Skin of body (tissue), 2 donors: ENCODE results near the gene PCP4. TPM values are rescaled to one million over a fixed set of nuclear protein-coding genes. Genes with fewer than 3 reads are reported as not detected.
"Not testable (repeated sequence)": the region's sequence is repeated elsewhere in the genome, so short reads cannot be mapped to it uniquely, and the experiment has no call there.

Experiments used
- DNase-seq: peaks from one replicate; lab custom pipeline; 2025; lab: John Stamatoyannopoulos, UW
- total RNA-seq: library from RNA; depleted of rRNA; stranded (reverse); fragments of >200 nt; gene quantifications from one replicate; pipeline ENCODE4 v1.2.3, GENCODE V29; 2014

PCP4 gene
- total RNA-seq, 1 donor from 2014 or later = not detected

- no peak for DNase-seq
Observed at GRCh38 chr21:39863111-39863510, 4.1 kb upstream of the PCP4 start.

- no peak for DNase-seq
Observed at GRCh38 chr21:39866093-39866492, 1.1 kb upstream of the PCP4 start.

- no peak for DNase-seq
Observed at GRCh38 chr21:39869141-39869818, 2.0 kb downstream of the PCP4 start.

GRCh38 chr21:39873687-39874086 is 6.4 kb downstream of the PCP4 start:
- DNase-seq = no peak

GRCh38 chr21:39874206-39874605 is 7.0 kb downstream of the PCP4 start:
- DNase-seq = no peak

- no peak for DNase-seq
Observed at GRCh38 chr21:39874759-39875158, 7.5 kb downstream of the PCP4 start.

- DNase-seq = no peak
Observed at GRCh38 chr21:39881661-39882060, 14.4 kb downstream of the PCP4 start.

GRCh38 chr21:39882151-39882838 is 15.1 kb downstream of the PCP4 start:
- no peak for DNase-seq

- DNase-seq = no peak
Observed at GRCh38 chr21:39882839-39883195, 15.6 kb downstream of the PCP4 start.

GRCh38 chr21:39885119-39885848 is 18.0 kb downstream of the PCP4 start:
- no peak for DNase-seq

- DNase-seq = no peak
Observed at GRCh38 chr21:39888848-39889247, 21.6 kb downstream of the PCP4 start.

GRCh38 chr21:39891111-39891510 is 23.9 kb downstream of the PCP4 start:
- no peak for DNase-seq

- DNase-seq = not testable (repeated sequence)
Observed at GRCh38 chr21:39891863-39892262, 24.6 kb downstream of the PCP4 start.

GRCh38 chr21:39900491-39900890 is 33.3 kb downstream of the PCP4 start:
- no peak for DNase-seq

- no peak for DNase-seq
Observed at GRCh38 chr21:39900911-39901310, 33.7 kb downstream of the PCP4 start.

GRCh38 chr21:39902986-39903385 is 35.7 kb downstream of the PCP4 start:
- DNase-seq = no peak

- no peak for DNase-seq
Observed at GRCh38 chr21:39904457-39904856, 37.2 kb downstream of the PCP4 start.

GRCh38 chr21:39908265-39908923 is 41.2 kb downstream of the PCP4 start:
- no peak for DNase-seq

- DNase-seq = no peak
Observed at GRCh38 chr21:39911286-39912199, 44.3 kb downstream of the PCP4 start.

GRCh38 chr21:39913706-39914305 is 46.6 kb downstream of the PCP4 start:
- DNase-seq = no peak

GRCh38 chr21:39915881-39916280 is 48.6 kb downstream of the PCP4 start:
- no peak for DNase-seq
